OCI-LY7 (cell line): ENCODE measurements around the gene CASP9. TPM values are rescaled to one million over a fixed set of nuclear protein-coding genes. Genes with fewer than 3 reads are reported as not detected.

Experiments used
- BruUV-seq: library from RNA; stranded (reverse); fragments of 400-500 nt; replicated peaks from 2 replicates; lab custom pipeline; 2021; lab: Mats Ljungman, UMichigan
- CTCF ChIA-PET: fragments of 300-600 bp; sonication (Branson Sonifier 250); formaldehyde crosslinking; loops from one replicate; lab custom pipeline; 2022; ENCODE audit warnings: antibody characterized with exemption; ENCODE audit not compliant: unreplicated experiment; lab: Charles Lee
- POLR2A ChIA-PET: fragments of 300-600 bp; sonication (Branson Sonifier 250); formaldehyde crosslinking; loops from one replicate; lab custom pipeline; 2022; ENCODE audit warnings: antibody characterized with exemption; lab: Charles Lee
- DNase-seq: peaks from one replicate; pipeline ENCODE4 v3.0.0-alpha.2; 2015; ENCODE audit warnings: low spot score
- H2AFZ ChIP-seq: fragments of 200-600 bp; sonication (generic), shearing (Covaris generic); 2 replicates; pipeline ENCODE4 v1.6.1; 2014; ENCODE audit warnings: mild to moderate bottlenecking, antibody characterized with exemption, low read length, moderate library complexity
- H3K27ac ChIP-seq: fragments of 200-600 bp; sonication (generic); 2 replicates; pipeline ENCODE4 v1.5.1; 2014; ENCODE audit warnings: mixed run types, low read depth, mild to moderate bottlenecking, moderate library complexity, low read length, inconsistent platforms; ENCODE audit not compliant: poor library complexity, severe bottlenecking
- H3K36me3 ChIP-seq: fragments of 200-600 bp; sonication (generic); 2 replicates; pipeline ENCODE4 v1.6.1; 2014; ENCODE audit warnings: mild to moderate bottlenecking, antibody characterized with exemption, low read length, moderate library complexity, mixed read lengths; ENCODE audit not compliant: insufficient read depth
- H3K4me1 ChIP-seq: fragments of 200-600 bp; sonication (generic); 2 replicates; pipeline ENCODE4 v1.5.1; 2014; ENCODE audit warnings: mild to moderate bottlenecking, low read length; ENCODE audit not compliant: insufficient read depth, poor library complexity, severe bottlenecking
- H3K4me2 ChIP-seq: fragments of 200-600 bp; sonication (generic); 2 replicates; pipeline ENCODE4 v1.6.1; 2014; ENCODE audit warnings: mild to moderate bottlenecking, low read length
- H3K4me3 ChIP-seq: fragments of 200-600 bp; sonication (generic); 2 replicates; pipeline ENCODE4 v1.5.1; 2014; ENCODE audit warnings: mild to moderate bottlenecking, low read depth, low read length; ENCODE audit not compliant: poor library complexity, severe bottlenecking
- H3K79me2 ChIP-seq: fragments of 200-600 bp; sonication (generic); 2 replicates; pipeline ENCODE4 v1.6.1; 2016; ENCODE audit warnings: low read depth, mild to moderate bottlenecking, low read length, moderate library complexity, mixed read lengths; ENCODE audit not compliant: insufficient read depth
- H3K9me2 ChIP-seq: fragments of 200-600 bp; sonication (generic); 2 replicates; pipeline ENCODE4 v1.6.1; 2016; ENCODE audit warnings: mild to moderate bottlenecking, low read length, mixed read lengths; ENCODE audit not compliant: insufficient read depth
- H3K9me3 ChIP-seq: fragments of 200-600 bp; sonication (generic); 2 replicates; pipeline ENCODE4 v1.6.1; 2014; ENCODE audit warnings: mild to moderate bottlenecking, mixed run types, low read length, mixed read lengths
- H4K20me1 ChIP-seq: fragments of 200-600 bp; sonication (generic); 2 replicates; pipeline ENCODE4 v1.6.1; 2014; ENCODE audit warnings: mild to moderate bottlenecking, antibody characterized with exemption, low read length, moderate library complexity, mixed read lengths; ENCODE audit not compliant: insufficient read depth
- CTCF ChIP-seq: fragments of 200-600 bp; sonication (generic); conservative IDR thresholded peaks from 2 replicates; pipeline ENCODE4 v1.5.1; 2014; ENCODE audit warnings: mild to moderate bottlenecking, antibody characterized with exemption, low read length, moderate library complexity, mixed read lengths
- EZH2phosphoT487 ChIP-seq: fragments of 200-600 bp; sonication (generic); IDR thresholded peaks from 2 replicates; pipeline ENCODE4 v1.6.1; 2018; ENCODE audit warnings: low read depth, borderline replicate concordance, mild to moderate bottlenecking, mixed run types, antibody characterized with exemption, low read length, moderate library complexity, mixed read lengths
- intact Hi-C: fragments of 100-400 bp; cut with micrococcal nuclease; formaldehyde crosslinking; loops from one replicate; pipeline ENCODE4 v1.10.0; 2022; ENCODE audit not compliant: unreplicated experiment
- total RNA-seq, 2 experiments: library from RNA; depleted of rRNA in 1 of 2; stranded (reverse); fragments of >200 nt in 1 of 2; shearing (Covaris generic) in 1 of 2; gene quantifications; 2 replicates each; pipeline ENCODE4 v1.2.3, GENCODE V29; 2014 to 2022

CASP9 gene
- total RNA-seq, 2 experiments from 2014 or later = 14.5 to 17.6 TPM

- Histone ChIP-seq H3K4me2 (no peak overlapping the region), H3K4me1 (no peaks in the 10 kb centered on the region), H2AFZ (no peak overlapping the region), H3K36me3 (no peaks in the 10 kb centered on the region), H3K4me3 (no peak overlapping the region), H3K9me3 (no peaks in the 10 kb centered on the region), H3K79me2 (no peaks in the 10 kb centered on the region), H4K20me1 (no peaks in the 10 kb centered on the region), H3K9me2 (no peaks in the 10 kb centered on the region), H3K27ac (no peak overlapping the region)
- DNase-seq = no peak
- ChIA-PET CTCF (no interaction called here), POLR2A (no interaction called here)
- BruUV-seq = no TSS peak
- intact Hi-C loops = no loop called here
- TF ChIP-seq CTCF (no peak), EZH2phosphoT487 (no peak)
Measured at GRCh38 chr1:15452866-15453571, 71.0 kb downstream of the CASP9 start.

- no peaks in the 10 kb centered on the region for H3K9me2 ChIP-seq
- H3K27ac ChIP-seq = no peak overlapping the region
- ChIA-PET POLR2A (no interaction called here), CTCF (no interaction called here)
- no peaks in the 10 kb centered on the region for H3K79me2 ChIP-seq
- H3K4me2 ChIP-seq = no peak overlapping the region
- no peaks in the 10 kb centered on the region for H4K20me1 ChIP-seq
- H3K4me3 ChIP-seq = no peak overlapping the region
- no peaks in the 10 kb centered on the region for H3K36me3 ChIP-seq
- TF ChIP-seq CTCF = no peak
- TF ChIP-seq EZH2phosphoT487 = no peak
- intact Hi-C loops = no loop called here
- no peaks in the 10 kb centered on the region for H3K9me3 ChIP-seq
- no peak overlapping the region for H2AFZ ChIP-seq
- DNase-seq = no peak
- BruUV-seq = no TSS peak
- no peaks in the 10 kb centered on the region for H3K4me1 ChIP-seq
Measured at GRCh38 chr1:15452216-15452615, 71.8 kb downstream of the CASP9 start.

GRCh38 chr1:15451014-15451722, 72.8 kb downstream of the CASP9 start:
- Histone ChIP-seq H3K36me3 (no peaks in the 10 kb centered on the region), H3K79me2 (no peaks in the 10 kb centered on the region), H3K4me3 (no peak overlapping the region), H3K4me1 (no peaks in the 10 kb centered on the region), H3K4me2 (no peak overlapping the region), H3K9me2 (no peaks in the 10 kb centered on the region), H3K9me3 (no peaks in the 10 kb centered on the region), H2AFZ (no peak overlapping the region), H4K20me1 (no peaks in the 10 kb centered on the region), H3K27ac (no peak overlapping the region)
- POLR2A ChIA-PET = no interaction called here
- TF ChIP-seq CTCF (no peak), EZH2phosphoT487 (no peak)
- CTCF ChIA-PET = no interaction called here
- no TSS peak for BruUV-seq
- intact Hi-C loops = no loop called here
- no peak for DNase-seq
